ENCODE data around the gene GRIA4.

Gene GRIA4

DNA sequence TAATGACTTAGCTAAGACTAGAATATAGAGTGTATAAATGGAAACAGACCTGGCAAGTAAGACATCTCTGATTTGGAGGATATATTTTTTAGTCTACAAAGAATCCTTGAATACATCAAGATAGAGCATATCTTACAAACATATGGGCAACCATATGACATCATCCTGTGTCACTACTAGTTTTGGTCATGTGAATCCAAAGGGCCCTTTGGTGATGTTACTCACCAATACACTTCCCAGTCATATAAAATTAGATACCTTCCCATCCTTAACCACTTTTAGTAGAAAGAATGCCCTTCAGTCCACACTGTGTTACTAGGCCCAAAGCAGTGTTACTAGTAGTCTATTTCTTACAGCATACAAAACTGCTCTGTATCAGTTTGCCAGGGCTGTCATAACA, 31.6 kb downstream of the GRIA4 start:
- DNase-seq, result no peak

DNA sequence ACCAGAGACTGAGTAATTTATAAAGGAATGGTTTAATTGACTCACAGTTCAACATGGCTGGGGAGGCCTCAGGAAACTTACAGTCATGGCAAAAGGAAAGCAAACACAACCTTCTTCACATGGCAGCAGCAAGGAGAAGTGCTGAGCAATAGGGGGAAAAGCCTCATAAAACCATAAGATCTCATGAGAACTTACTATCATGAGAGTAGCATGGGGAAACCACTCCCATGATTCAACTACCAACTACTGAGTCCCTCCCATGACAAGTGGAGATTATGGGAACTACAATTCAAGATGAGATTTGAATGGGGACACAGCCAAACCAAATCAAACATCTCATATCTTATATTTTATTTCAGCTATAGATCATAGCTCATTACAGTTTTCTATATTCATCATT, 33.0 kb downstream of the GRIA4 start:
- DNase-seq, result no peak

DNA sequence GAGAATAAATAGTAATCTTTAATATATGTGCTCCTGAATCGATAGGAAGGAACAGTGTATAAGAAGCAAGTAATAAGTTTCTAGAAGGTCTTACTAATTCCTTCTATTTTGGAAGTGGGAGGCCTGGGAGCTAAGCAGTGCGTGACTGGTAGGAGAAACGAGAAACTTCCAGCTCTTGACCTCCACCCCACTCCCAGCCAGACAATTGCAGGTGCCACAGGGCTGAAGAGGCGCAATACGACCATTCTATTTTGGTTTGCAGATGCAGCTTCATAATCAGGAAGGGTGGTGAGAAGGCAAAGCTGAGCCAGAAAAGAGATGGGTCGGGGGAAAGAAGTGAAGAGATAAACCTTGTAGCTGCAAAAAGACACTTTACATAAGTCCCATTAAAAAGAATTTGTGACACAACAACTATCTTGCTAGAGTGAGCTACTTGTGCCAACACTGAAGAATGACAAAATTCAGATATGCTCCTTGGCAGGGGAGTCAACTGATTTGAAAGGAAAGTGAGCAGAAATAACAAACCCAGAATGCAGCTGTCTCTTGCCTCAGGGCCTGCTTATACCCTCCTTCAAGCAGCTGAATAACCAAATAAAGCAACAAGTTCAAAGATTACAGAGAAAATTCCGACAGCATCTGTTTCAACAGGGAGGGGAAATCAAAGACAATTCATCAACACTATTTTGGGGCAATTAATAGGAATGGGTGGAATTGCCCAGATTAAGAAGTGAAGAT, 35.1 kb downstream of the GRIA4 start:
- DNase-seq, result no peak

DNA sequence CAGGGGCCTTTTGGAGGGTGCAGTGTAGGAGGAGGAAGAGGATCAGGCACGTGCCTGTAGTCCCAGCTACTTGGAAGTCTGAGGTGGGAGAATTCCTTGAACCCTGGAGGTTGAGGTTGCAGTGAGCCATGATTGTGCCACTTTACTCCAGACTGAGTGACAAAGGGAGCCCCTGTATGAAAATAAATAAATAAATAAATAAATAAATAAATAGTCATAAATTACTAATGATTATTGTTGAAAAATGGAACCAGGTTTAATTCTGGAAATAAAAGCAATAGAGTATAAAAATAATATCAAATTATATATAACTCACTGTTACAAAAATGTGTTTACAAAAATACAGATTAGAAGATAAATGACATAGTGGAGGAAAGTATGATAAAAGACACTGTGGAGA, 37.9 kb downstream of the GRIA4 start:
- no peak for DNase-seq

DNA sequence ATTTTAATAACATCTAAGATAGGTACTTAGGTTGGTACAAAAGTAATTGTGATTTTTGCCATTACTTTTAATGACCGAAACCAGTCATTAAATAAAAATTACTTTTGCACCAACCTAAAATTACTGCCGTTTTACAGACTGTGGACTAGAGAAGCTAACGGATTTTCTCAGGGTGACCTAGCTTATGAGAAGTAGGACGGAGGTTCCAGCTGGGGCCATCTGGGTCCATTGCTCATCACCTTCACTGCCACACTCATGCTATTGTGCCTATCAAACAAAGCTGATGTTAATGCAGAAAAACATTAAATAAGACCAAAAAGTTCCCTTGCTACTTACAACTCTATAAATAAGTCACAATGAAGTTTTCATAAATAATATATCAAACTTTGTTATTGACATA, 38.9 kb downstream of the GRIA4 start:
- DNase-seq, result no peak

GRCh38 chr11:105665281-105665680, 55.4 kb downstream of the GRIA4 start:
- no peak for DNase-seq

GRCh38 chr11:105667441-105667840, 57.6 kb downstream of the GRIA4 start:
- no peak for DNase-seq

GRCh38 chr11:105670811-105671210, 60.9 kb downstream of the GRIA4 start:
- no peak for DNase-seq

GRCh38 chr11:105673089-105673488, 63.2 kb downstream of the GRIA4 start:
- DNase-seq, result no peak

DNA sequence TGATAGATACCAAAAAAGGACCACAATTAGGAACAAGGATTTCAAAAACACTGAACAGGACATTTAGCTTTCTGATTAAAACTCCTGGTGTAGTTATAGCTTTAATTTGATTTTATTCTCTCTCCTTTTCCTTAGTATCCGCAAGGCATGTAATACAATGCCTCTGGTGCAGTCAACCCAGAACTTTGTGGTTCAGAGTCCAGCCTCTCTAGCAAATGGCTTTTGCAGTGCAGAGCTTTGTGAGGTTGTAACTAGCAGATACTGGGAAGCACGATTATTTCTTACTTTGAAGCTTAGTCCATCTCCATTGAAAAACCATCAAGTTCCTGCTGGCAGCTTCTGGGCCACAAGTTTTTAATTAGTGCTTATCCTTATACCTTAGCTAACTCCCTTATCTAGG, 79.8 kb downstream of the GRIA4 start:
- DNase-seq, result no peak

DNA sequence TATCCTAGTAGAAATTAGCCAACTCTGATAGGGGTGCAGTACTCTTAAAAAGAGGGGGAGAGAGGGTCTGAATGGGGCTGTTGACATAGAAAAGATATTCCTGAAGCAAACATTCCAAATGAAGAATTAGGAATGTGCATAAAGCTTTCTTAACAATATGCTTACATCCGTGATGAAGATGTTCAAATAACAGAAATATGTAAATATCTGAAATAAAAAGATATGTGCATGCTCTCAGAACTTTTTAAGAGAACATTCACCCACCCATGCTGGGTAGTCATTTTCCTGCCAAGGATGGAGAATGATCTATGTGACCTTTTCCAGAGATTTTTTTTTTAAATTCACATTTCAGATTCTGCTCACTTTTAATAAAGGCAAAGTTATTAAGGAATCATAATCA, 80.6 kb downstream of the GRIA4 start:
- no peak for DNase-seq

DNA sequence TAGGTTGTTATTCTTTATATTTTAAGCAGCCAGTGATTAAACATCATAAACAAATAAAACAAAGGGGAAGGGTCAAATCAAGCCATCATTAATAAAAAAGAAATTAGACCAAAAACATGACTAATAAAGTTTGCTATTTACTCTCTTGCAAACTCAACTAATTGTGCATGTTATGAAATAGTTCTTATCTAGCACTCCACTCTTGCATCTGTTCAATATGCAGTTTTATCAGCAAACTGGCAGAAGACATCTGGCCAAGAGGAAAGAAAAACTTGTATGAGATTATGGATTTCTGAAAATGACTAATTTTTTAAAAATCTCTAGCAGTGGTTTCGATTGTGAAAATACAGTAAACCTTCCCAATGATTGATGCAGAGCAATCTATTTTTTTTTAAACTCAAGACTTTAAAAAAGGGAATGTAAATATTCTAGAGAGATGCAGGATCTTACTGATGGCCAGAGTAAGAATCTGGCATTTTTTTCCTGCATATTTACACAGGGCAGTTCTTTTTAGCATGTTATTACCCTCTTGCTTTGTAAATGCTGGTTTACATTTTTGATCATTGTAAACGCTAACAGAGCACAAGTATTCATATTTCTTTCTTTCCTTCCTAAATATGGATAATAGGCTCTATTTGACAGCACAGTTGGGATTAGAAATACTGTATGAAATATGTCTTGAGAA, 83.3 kb downstream of the GRIA4 start:
- no peak for DNase-seq

DNA sequence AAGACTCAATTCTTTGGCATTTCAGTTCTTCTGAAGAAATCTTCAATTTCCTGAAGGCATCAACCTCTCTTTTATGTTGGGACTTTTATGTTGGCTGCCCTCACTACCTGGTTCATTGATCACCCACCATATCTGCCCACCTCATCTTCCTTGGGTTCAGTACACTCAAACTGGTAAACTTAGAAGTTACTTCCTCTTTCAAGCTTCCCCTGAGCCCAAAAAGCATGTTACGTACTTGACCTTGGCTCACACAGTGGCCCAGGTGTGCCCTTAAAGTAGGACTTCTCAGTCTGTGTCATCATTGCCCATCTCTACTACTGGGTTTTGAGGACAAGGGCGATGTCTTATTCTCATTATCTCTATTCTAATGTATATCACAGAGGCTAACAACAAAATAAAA, 86.1 kb downstream of the GRIA4 start:
- DNase-seq, result no peak

GRCh38 chr11:105697291-105697690, 87.4 kb downstream of the GRIA4 start:
- no peak for DNase-seq

DNA sequence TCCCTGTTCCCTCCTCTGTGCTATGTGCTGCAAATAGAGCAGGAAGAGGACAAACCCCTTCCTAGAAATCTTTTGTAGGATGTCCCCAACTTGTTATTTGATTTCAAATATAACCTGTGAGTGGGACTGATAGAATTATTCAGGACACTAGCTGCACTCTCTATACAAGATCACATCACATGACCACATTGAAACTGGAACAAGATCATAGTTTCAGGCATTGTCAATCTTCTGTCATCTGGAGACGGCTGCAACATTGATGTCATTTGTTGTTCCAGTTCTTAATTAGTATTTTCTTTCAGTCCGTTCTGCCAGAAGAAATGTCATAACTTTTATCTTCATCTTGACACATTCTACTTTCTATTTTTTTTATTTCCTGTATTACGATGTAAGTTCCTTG, 89.3 kb downstream of the GRIA4 start:
- no peak for DNase-seq

GRCh38 chr11:105700271-105700670, 90.4 kb downstream of the GRIA4 start:
- no peak for DNase-seq

DNA sequence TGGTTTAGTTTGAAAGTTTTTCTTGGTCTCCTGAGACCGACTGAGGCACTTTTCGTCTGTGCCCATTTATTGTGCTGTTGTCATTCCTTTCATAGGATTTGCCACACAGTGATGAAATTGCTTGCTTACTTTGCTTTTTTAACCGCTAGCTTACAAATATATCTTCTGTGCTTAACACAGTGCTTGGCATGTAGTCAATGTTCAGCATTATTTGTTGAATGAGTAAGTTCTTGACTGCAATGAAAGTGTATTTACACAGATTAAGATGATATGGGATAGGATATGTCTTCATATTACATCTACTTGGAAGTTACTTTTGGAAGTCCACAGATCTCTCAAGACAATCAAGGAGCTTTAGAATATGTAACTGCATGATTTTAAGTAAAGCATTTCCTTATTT, 91.2 kb downstream of the GRIA4 start:
- DNase-seq, result no peak

DNA sequence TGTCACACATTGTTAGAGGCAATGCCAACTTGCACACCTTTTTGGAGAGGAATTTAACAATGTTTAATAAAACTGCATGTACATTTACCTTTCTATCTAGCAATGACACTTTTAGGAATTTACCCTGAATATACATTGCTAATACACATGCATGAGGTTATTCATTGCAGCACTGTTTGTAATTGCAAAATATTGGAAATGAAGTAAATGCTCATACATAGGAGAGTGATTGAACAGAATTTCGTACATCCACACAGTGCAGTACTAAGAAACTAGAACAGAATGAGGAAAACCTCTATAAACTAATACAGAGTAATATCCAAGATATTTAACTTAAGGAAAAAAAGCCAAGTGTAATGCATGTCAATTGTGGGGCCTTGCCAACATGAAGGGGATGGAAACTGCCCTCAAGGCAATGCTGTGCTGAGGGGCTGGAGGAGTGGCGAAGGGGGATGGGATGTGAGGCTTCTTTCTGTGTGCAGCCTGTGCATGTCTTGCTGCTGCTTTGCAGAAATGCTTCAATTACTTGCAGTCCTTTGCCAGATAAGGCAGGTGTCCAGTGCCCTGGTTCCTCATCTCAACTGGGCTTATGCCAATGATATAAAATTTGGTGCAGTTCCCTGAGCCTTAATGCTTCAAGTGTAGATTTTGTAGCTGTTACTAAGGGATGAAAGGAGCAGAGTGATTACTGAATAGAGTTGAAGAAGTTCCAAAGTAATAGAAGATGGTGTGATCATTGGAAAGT, 96.1 kb downstream of the GRIA4 start:
- DNase-seq, result no peak

DNA sequence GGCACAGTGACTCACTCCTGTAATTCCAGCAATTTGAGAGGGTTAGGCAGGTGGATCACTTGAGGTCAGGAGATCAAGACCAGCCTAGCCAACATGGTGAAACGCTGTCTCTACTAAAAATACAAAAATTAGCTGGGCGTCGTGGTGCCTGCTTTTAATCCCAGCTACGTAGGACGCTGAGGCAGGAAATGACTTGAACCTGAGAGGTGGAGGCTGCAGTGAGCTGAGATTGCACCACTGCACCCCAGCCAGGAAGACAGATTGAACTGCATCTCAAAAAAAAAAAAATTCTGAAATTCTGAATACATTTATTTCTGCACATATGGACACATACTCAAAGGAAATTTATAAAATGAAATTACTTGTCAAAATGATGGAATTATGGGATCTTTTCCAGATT, 103.2 kb downstream of the GRIA4 start:
- no peak for DNase-seq

- DNase-seq, result no peak
Measured at GRCh38 chr11:105713696-105714095, 103.8 kb downstream of the GRIA4 start.

DNA sequence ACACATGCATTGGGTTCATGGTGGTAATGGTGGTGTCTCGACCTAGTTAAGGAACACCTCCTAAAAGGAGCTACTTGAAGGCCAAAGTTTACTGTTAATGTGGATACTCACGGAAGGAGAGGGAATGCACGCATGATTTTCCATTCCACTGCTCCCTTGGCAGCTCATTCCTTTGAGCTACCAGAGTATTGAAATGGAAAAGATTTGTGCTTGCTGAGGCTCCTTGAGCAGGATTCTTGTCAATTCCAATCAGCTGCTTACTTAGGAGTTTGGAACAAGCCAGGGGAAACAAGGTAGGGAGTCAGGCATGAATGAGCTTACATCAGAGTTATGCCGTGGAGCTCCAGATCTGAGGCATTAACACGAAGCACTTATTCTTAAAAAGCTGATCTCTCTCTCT, 108.8 kb downstream of the GRIA4 start:
- no peak for DNase-seq

GRCh38 chr11:105719073-105719822, 109.4 kb downstream of the GRIA4 start:
- peak; percentile 67 for DNase-seq

GRCh38 chr11:105720096-105720495, 110.2 kb downstream of the GRIA4 start:
- no peak for DNase-seq
